Cardiac fibroblast (primary cell): ENCODE data around the gene HES1.

ENCODE experiments used
- DNase-seq, 2 donors: peaks; one replicate each; pipeline versions ENCODE4 v3.0.0 to v3.0.0-alpha.2; 2010; ENCODE audit warnings: low read depth in 2 of 2
- H3K4me3 ChIP-seq, 2 donors: replicated peaks in 1 of 2; 1 replicate in 1 of 2; 2 replicates in 1 of 2; pipeline ENCODE4 v1.5.1; 2011; ENCODE audit warnings: low read depth in 2 of 2, low read length in 2 of 2, mild to moderate bottlenecking in 2 of 2, moderate library complexity in 1 of 2
- CTCF ChIP-seq: IDR thresholded peaks from one replicate; pipeline ENCODE4 v1.5.1; 2011; ENCODE audit warnings: low read depth, mild to moderate bottlenecking, low read length, inconsistent platforms

The HES1 gene

GRCh38 chr3:194133661-194134230 lies 2.2 kb upstream of the HES1 start:
- DNase-seq, result peak; percentile 50 to 73
- H3K4me3 ChIP-seq, result peak overlapping the region in 1 of 2 donors; percentile 34
- no peak for TF ChIP-seq CTCF

GRCh38 chr3:194134231-194134756 lies 1.7 kb upstream of the HES1 start:
- no peak for DNase-seq
- H3K4me3 ChIP-seq, result peak overlapping the region; percentile 47 to 59

GRCh38 chr3:194134757-194135515 lies 1.0 kb upstream of the HES1 start:
- peak overlapping the region; percentile 47 to 59 for H3K4me3 ChIP-seq
- TF ChIP-seq CTCF, result no peak
- DNase-seq, result peak; percentile 95 to 99

More at GRCh38 chr3:194134231-194134756, 1.7 kb upstream of the HES1 start:
- no peak for TF ChIP-seq CTCF

GRCh38 chr3:194135516-194135805 lies 487 bp upstream of the HES1 start:
- no peak for TF ChIP-seq CTCF
- peak overlapping the region; percentile 39 to 59 for H3K4me3 ChIP-seq

GRCh38 chr3:194136519-194137007 lies 615 bp downstream of the HES1 start:
- peak in 1 of 2 donors; percentile 41 for DNase-seq
- TF ChIP-seq CTCF, result no peak

More at GRCh38 chr3:194135516-194135805, 487 bp upstream of the HES1 start:
- DNase-seq, result no peak

GRCh38 chr3:194137008-194137505 lies 1.1 kb downstream of the HES1 start:
- peak overlapping the region; percentile 69 to 74 for H3K4me3 ChIP-seq
- DNase-seq, result peak; percentile 87 to 90

More at GRCh38 chr3:194136519-194137007, 615 bp downstream of the HES1 start:
- peak overlapping the region; percentile 69 to 74 for H3K4me3 ChIP-seq

More at GRCh38 chr3:194137008-194137505, 1.1 kb downstream of the HES1 start:
- TF ChIP-seq CTCF, result no peak
